Fibroblast of gingiva (primary cell): Measurements from ENCODE around the gene PDE1C.
"Not testable (repeated sequence)": the region's sequence is repeated elsewhere in the genome, so short reads cannot be mapped to it uniquely, and the experiment has no call there.

ENCODE experiments used
- DNase-seq: peaks from one replicate; pipeline ENCODE4 v3.0.0-alpha.2; 2011; ENCODE audit warnings: low read depth

Gene PDE1C

DNA sequence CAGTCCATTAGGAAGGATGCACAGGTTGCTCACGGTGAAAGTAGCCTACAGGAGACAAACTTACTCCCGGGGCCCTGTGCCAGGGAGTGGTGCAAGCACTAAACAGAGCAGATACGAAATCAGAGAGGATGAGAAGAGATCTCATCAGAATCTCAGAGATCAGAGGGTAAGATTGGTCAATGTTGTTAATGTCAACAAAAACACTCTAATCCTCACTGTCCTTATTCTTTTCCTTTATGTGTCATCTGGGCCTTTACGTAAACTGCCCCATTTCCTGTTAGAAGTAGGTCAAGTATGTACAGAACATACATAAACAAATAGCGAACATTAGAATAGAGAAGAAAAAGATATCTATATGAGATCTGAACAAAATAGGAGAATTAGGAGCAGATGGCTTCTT lies 220.1 kb downstream of the PDE1C start:
- no peak for DNase-seq

GRCh38 chr7:31835471-31835870 lies 234.7 kb downstream of the PDE1C start:
- DNase-seq, result no peak

DNA sequence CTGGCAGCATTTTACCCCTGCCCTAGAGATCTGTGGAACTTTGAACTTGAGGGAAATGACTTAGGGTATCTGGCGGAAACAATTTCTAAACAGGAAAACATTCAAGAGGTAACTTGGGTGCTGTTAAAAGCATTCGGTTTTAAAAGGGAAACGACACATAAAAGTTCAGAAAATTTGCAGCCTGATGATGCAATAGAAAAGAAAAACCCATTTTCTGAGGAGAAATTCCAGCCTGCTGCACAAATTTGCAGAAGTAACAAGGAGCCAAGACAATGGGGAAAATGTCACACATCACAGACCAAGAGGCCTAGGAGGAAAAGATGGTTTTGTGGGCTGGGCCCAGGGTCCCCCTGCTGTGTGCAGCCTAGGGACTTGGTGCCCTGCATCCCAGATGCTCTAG lies 236.6 kb downstream of the PDE1C start:
- not testable (repeated sequence) for DNase-seq

- DNase-seq, result no peak
Measured at GRCh38 chr7:31828520-31828919, 241.7 kb downstream of the PDE1C start.

DNA sequence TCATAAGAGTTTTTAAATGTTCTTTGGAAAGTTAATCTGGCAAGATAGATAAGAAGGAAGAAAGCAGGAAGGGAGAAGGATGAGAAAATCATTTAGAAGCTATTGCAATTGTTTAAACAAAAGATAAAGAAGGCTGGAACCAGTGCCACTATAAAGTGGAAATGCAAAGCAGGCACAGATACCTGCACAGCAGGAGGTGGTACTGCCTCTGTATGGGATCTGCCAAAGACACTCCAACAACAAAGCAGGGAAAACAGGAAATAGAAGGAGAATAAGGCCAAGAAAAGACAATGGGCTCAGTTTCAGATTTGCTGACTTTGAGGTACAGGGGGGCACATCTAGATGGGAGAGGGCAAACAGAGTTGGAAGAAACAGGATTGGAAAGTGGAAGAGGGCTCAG lies 244.6 kb downstream of the PDE1C start:
- DNase-seq, result no peak

DNA sequence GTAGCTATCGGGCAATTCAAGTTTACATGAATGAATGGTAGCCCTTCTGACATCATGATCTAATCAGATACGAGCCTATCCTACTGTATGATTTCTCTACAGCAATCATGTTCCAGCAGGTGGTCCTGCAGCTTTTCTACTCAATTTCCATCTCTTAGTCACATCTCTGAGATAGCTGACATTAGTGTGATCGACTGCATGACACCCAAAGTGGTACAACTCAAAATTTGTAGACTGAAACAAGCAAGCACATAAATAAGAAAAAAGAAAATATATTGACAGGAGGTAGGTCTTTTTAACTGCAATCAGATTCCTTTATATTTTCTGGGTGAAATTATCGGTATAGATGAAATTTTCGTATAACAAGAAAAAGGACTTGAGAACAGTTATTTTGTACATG lies 251.2 kb downstream of the PDE1C start:
- DNase-seq, result no peak

DNA sequence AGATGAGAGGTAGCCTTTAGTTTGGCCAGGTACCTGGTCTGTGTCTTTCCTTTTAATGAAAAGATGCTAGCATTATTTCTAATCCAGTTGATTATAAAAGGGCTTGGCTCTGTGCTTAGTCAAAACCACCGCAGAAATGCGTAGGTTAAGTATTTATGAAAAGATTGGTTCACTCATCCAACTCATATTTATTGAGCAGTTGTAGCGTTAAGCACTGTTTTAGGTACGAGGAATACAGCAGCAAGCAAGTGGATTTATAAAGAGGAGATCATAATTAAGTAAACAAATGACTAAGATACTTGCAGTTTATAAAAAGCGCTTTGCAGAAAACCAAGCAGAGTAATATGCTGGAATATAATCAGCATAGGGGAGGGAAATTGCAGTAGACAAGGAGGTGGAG lies 253.4 kb downstream of the PDE1C start:
- no peak for DNase-seq

DNA sequence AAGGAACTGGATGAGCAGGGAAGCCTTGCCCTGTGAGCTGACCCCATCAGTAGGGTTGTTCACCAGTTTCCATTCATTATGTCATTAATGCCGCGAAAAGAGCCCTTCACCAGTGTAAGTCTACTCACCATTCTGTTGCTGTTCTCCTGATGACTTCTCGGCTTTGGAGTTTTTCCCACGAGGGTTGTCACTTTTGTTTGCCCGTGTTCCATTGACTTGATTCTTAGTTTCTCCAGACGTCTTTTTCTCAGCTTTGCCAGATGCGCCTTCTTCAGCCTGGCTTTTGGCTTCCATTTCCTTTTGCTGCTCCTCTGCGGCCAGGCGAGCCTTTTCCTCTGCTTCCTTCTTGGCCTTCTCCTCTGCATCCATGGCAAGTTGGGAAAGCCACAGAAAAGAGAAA lies 254.4 kb downstream of the PDE1C start:
- no peak for DNase-seq

DNA sequence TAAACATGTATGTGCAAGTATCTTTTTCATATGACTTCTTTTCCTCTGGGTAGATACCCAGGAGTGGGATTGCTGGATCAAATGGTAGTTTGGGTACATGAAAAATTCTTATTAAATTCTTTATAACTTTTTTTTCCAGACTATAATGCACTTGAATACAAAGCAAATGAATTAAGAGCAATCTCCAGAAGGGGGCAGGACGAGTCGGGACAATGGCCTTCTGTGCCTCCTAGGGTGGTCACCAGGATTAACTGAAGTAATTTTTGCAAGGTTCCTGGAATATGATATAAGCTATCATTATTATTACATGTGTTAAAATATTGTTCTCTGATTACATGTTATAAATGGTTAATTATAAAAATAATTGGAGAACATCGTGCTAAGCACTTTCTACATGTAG lies 256.0 kb downstream of the PDE1C start:
- no peak for DNase-seq

DNA sequence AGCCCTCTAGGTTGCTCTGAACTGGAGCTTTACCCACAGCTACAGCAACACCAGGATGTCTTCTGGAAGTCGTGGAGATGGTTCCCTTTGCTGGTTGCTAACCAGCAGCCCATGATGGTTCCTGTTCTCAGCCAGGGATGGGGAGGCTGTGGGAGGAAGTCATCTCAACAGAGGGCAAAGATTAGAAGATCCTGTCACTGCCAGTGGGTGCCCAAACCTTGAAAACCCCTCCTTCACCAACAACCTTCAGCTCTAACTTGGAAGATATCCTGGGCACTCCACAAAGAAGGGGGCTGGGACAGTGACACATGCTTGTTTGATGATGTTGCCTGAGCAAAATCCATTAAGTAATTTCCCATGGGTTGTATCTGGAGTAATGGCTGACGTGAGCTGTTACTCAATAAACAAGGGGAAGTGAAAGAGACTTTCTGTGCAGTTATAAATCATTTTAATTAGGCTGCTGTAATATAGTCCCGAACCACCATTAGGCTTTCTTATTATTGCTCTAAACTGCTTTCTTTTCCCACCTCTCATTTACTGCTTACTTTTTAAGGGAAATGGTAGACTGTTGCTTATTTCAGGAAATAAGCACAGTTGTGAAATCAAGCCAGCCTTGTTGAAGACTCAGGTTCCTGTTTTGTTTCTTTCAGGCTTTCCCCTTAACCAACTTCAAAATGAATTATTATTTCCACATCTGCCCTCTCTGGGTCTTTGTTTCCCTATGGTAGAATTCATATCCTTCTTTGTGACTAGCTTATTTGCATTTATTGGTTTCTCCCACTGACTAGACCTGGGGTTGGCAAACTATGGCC lies 258.4 kb downstream of the PDE1C start:
- no peak for DNase-seq

GRCh38 chr7:31805209-31805818 lies 264.9 kb downstream of the PDE1C start:
- no peak for DNase-seq

DNA sequence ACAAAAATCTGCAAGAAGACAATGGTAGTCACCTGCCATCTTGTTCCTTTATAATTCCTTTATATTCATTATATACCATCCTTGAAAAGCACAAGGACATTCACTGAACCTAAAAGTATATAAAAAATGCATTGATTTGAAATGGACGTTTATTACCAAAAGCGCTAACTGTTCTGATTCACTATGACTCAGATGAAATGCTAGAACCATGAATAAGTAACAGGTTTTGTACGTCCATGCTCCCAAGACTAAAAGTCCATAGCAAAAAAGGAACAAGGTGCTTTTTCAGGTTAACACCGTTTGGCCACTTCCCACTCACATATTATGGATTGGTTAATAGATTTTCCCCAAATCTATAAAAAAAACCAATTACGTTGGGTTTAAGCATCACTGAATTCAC lies 273.8 kb downstream of the PDE1C start:
- no peak for DNase-seq

DNA sequence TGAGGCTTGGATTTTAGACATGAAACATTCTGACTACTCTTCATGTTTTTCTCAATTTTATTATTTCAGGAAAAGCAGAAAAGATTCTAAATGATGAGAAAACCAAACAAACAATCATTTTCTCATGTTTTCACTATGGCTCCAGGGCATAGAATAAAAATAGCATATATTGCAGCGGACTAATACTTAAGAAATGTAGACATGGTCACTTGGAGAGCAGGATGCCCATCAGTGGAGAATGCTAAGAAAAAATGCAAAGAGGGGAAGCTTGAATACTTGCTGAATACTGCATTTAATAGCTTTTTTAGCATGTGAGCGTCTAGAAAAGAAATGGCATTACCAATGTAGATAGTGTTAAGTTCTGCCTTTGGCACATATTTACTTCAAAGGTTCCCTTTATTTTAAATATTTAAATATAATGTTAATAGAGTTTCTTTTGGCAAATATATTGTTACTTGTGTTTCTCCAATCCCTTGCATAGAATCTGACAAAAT lies 275.3 kb downstream of the PDE1C start:
- no peak for DNase-seq

GRCh38 chr7:31791881-31792280 lies 278.3 kb downstream of the PDE1C start:
- DNase-seq, result no peak

DNA sequence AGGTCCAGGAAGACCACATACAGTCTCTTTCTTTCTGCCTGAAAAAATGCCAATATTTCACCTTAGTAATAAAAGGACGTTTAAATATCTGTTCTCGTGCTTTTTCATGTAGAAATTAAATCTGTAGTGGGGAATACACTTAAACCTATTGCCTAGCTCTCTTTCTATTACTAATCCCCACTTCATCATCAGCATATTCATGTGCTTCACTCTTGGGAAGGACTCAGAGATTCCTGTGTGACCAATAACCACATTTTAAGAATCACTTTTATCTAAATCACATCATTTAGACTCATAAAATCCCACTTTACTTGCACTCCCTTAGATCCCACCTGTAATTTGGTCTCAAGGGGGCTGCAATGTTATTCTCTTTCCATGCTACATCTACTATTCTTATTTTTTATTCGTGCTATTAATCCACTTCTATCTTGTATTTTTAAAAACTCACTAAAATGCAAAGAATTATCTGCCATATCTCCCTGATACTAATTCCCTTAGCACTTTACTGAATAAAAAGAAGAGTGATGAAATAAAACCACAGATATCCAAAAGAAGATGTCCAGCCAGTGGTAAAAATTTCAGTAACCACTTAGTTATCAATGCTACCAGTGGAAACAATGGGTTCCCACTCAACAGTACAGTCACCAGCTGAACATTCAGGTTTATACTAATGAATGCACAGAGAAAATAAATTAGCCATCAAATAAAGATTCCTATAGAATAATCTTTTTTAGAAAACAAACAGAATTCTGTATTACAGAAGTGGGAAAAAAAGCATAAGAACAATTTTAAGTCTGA lies 281.1 kb downstream of the PDE1C start:
- DNase-seq, result no peak

DNA sequence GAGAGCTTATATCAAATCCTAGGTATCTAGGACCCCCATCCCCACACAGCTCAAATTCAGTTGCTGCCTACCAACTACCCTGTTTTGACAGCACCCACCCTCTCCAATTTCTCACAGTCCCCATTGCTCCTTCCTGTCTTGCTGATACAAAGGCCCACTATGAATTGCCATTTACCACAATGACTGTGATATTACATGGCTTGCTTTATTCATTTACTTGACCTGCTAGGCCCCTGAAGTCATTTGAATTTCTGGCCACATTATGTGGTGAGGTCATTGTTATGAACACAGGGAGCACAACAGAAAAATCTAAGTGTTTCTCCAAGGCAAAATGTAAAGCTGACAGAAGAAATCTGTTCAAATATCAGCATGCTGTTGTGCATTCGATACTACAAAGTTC lies 281.8 kb downstream of the PDE1C start:
- DNase-seq, result no peak

- no peak for DNase-seq
Measured at GRCh38 chr7:31786326-31786725, 283.9 kb downstream of the PDE1C start.

DNA sequence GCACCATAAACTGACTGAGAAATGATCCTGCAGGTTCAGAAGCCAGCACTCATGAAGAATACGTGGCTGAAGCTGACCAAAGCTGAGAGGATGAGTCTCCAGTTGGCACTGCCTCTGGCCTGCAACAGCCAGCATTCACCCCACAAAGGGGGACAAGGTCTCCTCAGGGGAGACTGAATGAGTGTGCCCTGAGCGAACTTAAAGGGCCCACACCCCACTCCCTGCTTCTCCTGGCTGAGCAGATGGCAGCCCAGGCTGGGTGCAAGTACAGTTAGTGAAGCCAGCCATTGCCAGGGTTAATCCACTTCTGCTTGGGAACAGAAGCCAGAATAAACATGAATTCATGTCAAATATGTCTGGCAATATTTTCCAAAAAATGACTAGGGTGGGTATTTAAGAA lies 285.1 kb downstream of the PDE1C start:
- peak; percentile 2 for DNase-seq

GRCh38 chr7:31783221-31783620 lies 287.0 kb downstream of the PDE1C start:
- DNase-seq, result no peak

DNA sequence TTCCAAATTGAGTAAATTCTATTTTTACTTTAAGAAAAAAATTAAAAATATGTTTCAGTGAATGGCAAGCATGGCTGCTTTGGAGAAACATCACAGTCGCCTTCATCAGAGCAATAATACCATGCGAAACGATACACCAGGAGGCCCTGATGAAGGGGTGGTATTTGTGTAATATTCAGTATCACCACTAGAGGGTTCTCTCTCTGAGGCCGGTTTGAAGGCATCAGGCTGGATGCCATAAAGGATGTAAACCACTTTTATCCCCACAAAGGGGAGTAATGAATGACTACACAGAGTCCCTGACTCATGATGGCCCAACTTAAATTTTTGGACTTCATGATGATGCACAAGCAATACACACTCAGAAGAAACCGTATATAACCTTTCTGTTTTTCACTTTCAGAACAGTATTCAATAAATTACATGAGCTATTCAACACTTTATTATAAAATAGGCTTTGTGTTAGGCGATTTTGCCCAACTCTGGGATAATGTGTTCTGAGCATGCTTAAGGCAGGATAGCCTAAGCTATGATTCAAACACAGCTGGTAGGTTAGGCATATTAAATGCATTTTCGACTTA lies 287.7 kb downstream of the PDE1C start:
- peak; percentile 36 for DNase-seq

- no peak for DNase-seq
Measured at GRCh38 chr7:31778296-31778695, 291.9 kb downstream of the PDE1C start.

GRCh38 chr7:31776616-31777015 lies 293.6 kb downstream of the PDE1C start:
- DNase-seq, result no peak

DNA sequence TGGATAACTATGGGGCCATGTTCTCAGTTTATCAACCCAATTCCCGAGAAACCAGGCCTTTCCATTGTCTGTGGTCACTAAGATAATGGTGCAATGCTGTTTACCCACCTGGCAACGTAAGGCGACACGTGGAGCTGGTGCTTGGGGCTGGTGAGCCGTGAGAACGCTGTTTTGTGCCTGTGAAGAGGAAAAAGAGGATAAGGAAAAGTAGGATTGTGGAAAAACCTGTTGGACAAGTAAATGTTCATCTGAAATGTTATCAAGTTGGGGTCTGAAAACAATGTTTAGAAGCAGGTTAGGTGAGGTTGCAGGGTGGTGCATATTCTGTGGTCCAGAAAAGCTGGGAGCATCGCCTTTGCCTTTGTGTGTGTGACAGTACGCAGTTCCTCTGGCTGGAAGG lies 294.7 kb downstream of the PDE1C start:
- DNase-seq, result no peak
